GM12892 (cell line): ENCODE results near the gene CXCR6.

Experiments
- POLR2AphosphoS5 ChIP-seq: IDR thresholded peaks from 2 replicates; pipeline ENCODE4 v1.6.1; 2011; ENCODE audit warnings: low read depth, low read length, control low read depth
- TAF1 ChIP-seq: IDR thresholded peaks from 2 replicates; pipeline ENCODE4 v1.6.1; 2011; ENCODE audit warnings: low read depth, mild to moderate bottlenecking, control low read depth, low read length, borderline replicate concordance

DNA sequence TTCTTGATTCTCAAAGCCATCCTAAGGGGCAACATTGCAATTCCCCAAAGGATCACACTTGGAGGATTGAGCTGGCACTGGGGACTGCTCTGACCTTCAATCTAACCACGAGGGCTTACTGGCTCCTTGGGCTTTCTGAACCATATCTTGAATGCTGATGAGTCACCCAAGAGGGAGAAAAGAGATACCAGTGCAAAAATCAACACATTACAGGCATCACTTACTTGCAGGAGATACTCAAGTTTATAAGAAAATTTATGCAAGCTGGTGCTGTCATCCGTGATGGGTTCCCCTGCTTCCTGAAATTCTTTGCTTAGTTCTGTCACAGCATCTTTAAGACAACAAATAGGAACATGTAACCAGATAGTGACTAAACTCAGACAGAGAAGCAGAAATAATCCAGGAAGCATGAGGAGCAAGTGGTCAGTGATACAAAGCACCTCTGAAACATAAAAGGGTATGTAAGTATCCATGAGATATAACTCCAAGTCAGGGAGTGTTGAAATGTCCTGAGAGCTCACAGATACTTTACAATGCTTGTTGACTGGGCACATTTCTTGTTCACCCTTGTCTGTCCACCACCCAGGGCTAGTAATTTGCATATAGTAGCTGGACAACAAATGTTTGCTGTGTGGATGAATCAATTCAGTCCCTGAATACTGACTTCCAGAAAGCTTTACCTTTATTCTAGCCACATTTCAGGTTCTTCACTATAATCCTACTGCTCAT is 38.2 kb downstream of the CXCR6 start:
- TF ChIP-seq POLR2AphosphoS5 (no peak), TAF1 (no peak)
